HG03139 (cell line): ENCODE data around the gene HAPLN1.

Experiments used
- ATAC-seq: cut with Tn5 transposase; IDR thresholded peaks from one replicate; pipeline ENCODE4 v1.9.1; 2021; ENCODE audit not compliant: unreplicated experiment

HAPLN1 gene

DNA sequence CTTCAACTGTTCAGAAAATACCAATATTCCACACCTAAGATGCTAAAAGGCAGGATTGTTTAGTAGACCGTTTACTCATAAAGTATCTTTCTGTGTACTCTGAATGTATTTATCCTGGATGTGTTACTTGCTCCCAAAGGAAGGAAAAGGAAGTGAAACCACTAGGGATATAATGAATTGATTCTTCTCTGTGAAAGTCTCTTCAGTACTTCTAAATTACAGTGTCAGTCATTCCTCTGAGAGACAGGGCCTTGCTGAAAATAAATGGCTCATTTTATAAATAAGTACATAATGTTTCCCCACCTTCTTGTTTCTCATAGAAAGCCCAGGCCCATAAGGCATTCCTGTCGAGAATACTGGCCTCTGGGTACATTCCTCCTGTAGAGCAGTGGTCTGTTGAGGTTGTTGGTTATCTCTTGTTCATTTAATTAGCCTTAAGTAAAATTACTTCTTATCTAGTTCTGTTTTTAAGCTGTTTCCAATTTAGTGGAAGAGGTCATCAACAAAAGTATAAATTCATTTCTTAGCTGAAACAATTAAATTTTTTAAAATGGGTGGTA is 1.6 kb downstream of the HAPLN1 start:
- ATAC-seq: no peak

DNA sequence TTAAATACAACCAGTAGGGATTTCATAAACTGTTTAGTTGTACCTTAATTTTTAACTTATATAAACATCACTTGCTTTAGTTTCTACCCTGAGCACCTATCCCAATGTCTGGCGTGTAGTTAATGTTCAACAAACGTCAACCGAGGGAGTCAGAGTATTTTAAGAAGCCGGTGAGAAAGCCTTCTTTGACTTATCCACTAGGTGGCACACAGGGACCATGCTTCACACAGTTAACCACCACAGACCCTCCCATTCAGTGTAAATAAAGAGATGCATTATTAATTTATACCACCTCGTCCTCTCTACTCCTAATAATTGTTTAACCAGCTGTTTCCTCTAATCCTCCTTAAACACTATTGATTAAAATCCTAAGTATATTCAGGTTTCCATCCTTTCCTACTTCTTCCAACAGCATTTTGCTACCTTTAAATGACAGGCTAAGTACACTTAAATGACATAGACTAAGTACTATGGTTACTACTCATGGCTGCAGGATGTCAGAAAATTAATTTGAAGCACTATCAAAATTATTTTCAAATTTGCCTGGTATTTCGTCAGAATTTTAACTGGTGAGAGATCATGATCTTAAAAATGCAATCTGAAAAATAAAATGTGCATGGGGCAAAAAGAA is 2.3 kb downstream of the HAPLN1 start:
- peak; percentile 82 for ATAC-seq

DNA sequence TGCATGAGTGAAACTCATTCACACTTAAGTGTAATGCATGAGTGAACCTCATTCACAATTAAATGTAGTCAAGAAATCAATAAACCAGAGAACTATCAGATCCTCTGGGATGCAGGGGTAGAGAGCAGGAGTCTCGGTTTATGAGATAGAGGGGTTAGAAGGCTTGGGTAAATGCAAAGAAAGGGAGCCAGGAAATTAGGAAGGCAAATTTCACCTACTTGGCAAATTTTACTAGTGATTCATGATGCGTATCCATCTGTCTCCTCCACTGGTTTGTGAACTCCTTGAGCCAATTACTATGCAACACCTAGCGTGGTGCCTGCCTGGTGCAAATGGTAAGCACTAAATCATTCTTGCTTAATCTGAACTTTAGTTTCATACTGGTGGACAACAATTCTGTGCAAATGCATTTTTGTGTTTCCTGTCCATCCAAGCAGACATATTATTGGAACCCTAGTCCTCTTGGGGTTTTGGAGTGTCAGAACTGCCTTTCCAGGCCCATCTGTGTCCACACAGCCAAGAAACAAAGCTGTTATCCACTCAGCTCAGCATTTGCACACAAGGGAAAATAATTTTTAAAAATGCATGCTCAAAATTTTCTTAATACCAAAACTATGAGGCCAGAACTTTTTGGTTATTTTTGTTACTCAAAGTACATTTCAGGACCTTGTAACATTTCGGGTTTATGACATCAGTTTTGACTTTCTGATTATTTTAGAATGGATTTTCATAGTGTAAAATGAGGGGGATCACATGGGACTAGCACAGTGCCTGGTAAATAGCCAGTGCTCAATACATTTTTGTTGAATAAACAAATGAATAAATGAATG is 5.2 kb downstream of the HAPLN1 start:
- ATAC-seq: no peak

DNA sequence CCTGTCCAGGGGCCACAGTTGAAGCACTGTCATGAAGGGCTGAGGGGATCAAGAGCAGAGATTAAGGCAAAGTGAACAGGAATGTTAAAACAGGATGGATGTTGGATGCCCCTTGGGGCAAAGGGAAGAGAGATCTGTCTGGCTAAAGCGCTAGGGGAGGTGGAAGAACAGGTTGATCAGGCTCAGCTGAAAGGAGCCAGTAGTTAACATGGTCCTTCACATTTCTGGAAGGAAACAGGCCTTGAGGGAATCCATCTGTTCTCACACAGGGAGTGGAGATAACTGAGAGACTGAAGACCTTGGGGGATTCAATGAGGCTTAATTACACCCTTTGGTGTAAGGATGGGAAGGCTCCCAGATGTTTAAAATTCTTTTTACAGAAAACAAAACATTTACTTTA is 5.8 kb downstream of the HAPLN1 start:
- ATAC-seq: no peak

DNA sequence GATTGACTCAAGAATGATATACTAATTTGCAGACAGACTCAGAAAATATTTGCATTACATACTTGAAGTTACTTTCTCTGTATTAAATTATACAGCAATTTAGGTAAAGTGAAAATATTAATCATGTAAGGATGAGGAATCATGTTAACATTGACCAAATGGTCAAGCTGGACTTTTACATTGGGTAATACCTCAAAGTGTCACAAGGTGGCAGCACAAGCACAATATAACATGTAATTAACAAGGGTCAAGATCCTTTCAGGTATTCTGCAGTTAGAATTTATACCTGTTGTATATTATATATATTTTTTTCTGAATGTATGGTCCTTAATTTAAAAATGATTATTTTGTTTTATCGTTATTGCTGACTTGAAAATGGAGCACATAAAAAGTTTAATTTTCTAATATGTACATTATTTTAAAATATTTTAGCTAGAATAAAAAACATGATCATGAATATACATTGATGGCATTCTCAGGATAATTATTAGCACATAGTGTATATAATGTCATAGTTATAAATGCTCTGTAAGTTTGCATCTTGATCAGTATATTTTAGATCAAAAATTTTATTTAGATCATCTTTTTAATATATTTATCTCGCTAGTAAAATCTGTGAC is 8.6 kb downstream of the HAPLN1 start:
- ATAC-seq: no peak

DNA sequence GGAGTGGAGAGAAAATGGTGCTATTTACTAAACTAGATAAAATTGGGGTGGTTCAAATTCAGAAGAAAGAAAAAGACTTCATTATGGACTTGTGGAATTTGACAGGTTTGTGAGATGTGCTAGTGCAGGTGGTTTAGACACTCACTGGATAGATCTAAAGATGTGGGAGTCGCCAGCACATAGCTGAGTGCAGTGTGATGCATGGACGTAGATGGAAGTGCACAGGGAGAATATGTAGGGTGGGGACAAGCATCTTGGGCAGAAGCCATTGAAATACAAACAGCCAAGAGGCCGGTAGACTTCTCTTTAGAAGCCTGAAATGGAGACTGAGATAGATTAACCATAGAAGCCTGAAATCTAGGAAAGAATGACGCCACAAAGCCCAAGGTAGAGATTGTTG is 10.7 kb downstream of the HAPLN1 start:
- no peak for ATAC-seq

DNA sequence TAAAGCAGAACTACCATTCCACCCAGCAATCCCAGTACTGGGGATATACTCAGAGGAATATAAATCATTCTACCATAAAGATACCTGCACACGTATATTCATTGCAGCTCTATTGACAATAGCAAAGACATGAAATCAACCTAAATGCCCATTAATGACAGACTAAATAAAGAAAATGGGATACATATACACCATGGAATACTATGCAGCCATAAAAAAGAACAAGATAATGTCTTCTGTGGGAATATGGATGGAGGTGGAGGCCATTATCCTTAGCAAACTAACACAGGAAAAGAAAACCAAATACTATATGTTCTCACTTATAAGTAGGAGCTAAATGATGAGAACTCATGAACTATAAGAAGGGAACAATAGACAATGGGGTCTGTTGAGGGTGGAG is 12.5 kb downstream of the HAPLN1 start:
- no peak for ATAC-seq

DNA sequence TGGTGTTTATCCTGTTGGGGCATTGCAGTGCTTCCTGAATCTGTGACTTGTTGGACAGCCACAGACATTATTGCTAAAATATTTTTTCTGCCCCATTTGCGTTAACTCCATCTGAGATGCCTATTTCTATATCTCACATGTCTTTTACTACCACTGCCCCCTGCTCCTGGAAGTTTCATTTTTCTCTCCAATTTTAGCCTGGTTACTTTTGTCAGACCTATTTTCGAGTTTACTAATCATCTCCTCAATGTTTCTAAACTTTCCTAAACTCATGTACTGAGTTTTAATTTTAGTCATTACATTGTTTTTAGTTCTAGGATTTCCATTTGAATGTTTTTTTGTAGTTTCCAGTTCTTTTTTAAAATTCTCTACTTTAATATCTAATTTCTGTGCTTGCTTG is 17.6 kb downstream of the HAPLN1 start:
- no peak for ATAC-seq

DNA sequence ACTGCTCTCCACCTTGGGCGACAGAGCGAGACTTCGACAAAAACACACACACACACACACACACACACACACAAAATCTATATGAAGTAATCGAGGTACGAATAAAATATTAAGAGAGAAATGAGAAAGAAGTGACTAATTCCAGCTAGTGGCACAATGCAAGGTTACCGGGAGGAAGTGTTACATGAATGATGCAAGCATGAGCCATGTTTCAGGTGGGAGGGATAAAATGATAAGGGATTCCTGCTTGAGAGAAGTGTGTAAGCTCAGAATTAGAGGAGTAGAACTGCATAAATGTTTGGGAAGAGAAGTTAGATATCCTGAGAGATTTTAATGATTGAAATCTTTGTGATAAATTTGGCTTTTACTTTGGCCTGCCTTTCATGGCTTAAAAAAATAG is 18.8 kb downstream of the HAPLN1 start:
- ATAC-seq: no peak

DNA sequence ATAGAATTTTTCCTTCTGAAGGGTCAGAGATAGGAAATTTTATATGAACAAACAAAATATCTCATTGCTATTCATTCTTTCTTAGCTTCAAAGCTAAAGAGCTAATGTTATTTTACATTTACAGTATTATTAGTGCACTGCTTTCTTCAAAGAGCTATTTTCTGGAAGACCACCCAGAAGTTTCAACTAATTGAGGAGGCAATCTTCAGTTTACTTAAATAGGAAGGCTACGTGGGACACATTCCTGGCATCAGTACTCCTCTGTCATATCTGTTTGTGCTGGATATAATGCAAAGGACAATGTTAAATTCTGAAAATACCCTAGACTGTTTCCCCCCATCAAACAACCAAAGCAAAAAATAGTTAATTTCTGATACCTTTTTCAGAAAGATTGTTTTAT is 30.8 kb downstream of the HAPLN1 start:
- ATAC-seq: no peak

DNA sequence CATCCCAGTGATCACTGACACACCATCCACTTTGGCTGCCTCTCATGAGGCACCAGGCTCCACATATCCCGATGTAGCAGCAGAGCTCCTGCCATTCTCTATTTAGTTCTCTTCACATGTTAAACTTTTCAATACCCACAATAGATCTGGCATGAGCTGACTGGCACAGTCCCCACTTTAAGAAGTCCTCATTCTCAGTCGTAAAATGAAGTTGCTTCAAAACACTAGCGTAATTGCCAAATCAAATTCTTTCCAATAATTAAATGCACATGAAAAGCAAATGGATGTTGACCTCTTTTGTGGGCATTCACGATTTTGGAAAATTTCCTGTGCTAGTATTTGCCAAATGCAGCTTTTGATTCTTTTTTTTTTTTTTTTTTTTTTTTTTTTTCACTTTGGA is 32.4 kb downstream of the HAPLN1 start:
- no peak for ATAC-seq

DNA sequence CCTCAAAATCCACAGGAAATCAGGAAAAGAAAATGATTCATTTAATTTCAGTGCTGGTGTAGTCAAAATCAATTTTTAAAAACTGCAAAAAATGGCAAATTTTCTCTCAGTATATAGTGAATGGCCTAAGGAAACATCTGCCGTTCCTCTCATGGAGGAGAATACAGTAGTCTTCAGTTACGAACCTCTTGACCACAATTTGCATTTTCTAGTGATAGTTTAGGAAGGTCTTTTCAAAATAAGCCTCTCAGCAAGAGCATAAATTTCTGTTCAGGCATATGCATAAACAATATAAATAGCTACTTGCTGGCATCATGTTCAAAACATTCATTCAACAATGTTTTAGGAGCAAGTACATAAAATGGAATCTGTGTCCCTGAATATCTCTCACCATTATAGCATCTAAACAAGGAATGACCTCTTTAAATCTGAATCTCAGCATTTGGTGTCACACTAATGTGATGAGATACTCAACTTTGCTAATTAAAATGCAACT is 33.5 kb downstream of the HAPLN1 start:
- no peak for ATAC-seq

DNA sequence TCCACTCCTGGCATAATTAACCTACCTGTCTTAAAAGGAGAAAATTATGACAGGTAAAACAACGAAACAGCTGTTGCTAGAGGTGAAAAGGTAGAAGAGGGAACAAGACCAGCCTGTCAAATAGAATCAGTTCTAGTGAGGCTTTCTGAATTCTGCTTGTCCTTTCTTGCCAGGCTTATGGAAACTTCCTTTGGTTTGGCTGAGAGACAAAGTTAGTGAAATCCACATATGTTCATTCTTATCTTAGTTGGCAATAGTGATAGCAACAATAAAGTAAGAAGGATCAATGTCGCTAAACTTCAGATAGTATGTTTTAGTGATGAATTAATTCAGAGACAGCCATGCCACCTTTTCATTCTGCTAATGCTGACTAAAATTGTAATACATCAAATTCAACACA is 34.4 kb downstream of the HAPLN1 start:
- no peak for ATAC-seq

DNA sequence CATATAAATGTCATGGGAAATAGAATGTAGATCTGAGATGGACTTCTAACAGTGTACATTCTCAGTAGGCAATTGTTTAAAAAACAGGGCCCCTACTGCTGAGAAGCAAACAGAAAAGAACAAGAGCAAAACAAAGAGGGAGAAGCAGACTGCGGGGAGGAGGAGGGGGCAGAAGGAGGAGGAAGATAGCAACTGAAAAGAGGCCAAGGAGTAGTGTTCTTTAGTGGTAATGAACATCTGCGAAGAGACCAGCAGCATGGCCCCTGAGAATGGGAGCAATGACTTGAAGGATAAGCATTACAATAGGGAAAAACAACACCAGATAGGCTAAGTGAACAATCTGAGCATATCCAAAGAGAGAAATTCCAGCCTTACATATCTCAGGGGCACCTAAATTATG is 36.8 kb downstream of the HAPLN1 start:
- ATAC-seq: no peak

DNA sequence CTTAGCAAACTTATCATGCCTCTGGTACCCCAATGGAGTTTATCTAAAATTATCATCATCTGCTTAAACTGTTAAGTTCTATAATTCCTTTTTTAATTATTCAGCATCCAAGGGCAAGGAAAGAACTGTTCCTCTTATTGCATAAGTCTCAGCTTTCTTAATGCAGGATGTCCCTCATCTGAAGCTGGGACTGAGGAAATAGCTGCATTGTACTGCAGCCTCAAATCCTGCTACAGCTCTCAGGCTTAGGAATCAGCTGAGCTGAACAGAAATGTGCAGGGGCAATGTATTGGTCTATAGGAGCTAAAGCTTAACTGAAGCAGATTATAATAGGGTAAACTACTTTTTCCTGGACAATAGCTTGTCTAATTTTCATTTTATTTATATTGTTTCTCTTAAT is 48.0 kb downstream of the HAPLN1 start:
- no peak for ATAC-seq

DNA sequence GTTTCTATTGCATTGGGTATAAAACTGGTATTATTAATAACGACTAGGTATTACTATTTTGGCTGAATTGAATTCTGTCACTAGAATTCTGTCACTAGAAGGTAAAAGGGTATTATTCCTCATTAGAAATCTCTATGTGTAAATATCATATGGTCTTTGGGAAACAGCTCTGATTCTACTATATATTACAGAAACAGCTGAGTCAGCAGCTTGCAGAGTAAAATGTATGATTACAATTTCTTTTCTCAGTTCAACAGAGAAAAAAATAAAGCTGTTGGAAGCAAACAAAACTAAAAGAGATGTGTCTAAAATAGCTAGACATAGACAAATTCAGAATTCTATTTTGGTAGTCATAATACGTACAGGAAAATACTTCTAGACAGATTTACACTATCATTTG is 48.5 kb downstream of the HAPLN1 start:
- no peak for ATAC-seq

DNA sequence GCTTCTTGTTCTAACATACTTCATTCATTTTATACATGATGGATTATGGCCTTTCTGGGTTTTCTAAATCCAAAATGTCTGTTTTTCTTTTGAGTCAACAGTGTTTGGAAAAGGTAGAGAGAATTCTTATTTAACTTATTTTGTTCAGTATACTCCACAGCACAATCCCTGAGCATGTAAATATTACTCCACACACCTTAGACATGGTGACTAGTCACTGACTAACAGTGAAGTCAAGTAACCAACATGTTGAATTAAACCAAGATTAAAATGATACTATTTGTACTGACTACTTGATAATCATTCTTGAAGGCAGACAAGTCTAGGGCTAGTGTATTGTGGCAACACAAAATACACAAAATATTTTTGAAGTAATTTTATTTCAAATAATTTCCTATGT is 55.0 kb downstream of the HAPLN1 start:
- ATAC-seq: no peak

DNA sequence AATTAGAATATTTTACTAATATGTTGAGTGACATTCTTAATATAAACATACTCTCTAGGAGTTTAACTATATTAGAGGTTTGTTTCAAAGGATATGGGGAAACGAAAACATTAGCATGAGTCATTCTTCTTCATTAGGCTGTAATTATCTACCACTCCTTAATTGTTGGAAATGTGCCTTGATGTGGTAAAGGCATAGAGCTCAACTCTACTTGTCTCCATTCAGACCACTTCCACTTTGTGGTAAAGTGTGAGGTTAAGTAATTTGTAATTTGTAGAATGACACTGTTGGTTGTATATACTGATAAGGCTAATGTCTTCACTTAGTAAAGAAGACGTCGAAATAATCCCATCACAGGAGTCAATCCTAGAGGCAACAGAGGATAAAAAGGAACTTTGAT is 58.1 kb downstream of the HAPLN1 start:
- ATAC-seq: no peak

DNA sequence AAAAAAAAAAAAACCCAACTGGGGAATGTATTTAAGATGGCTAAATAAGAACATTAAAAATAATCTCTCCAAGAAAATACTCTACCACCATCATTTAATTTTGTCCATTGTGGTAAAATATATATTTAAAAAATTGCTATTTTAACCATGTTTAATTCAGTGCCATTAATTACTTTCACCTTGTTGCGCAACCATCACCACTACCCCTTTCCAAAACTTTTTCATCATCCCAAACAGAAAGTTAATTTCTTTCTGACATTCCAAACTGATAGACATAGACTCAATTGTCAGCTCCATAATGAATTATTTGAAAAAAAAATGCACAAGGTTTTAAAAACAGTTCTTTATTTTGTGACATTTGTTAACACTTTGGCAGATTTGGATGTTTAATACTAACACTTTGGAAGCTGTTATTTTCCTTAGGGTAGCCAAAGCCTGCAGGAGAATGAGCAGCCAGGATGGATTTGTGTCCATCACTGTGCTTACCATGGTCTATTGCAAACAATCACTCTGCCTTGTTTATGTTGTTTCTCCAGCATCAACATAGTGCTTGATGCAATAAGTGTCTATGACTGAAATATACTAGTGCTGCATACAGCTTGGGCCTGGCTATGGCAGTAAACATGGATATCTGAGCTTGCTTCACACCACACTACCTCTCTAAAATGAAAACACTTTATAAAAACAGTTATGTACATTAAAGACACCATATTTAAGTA is 62.7 kb downstream of the HAPLN1 start:
- no peak for ATAC-seq

DNA sequence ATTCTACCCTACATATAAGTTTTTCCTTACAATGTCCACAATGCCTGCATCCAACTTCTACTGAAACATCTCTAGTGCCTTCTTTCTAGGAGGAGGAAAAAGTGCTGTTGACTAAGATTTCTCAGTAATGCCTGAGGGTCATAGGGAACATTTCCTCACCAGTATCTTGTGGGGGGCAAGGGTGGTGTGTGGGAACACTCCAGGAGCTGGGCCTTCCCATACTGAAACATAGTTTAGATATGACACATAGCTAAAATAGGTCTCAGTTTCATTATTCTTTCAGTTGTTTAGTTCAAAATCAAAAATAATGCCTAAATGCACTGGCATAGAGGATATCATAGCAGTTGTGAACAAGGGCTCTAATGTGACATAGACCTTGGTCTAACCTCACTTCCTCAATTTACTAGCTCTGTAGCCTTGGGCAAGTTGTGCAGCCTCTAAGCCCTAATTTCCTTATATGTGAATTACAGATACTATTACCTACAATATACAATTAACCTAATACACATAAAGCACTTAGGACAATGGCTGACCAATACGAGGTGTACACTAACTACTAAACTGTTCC is 66.1 kb downstream of the HAPLN1 start:
- no peak for ATAC-seq

DNA sequence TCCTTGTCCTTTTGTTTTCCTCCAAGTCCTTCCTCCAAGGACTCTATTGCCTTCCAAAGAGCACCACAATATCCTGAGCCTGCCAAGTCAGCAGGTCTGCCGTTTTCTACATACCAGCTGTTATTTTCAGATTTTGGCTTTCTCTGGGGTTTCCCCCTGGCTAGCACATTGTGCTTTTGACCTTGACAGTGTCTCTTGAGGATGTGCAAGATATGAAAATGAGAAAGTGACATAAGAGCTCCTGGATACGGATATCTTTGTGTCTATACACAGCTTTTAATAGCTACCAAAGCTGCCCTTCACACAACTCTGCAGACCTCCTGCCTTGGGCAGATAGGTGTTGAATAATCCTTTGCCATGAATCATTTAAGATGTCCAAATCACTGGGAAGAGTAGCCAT is 67.0 kb downstream of the HAPLN1 start:
- ATAC-seq: no peak
